Motor neuron (in vitro differentiated cells): Measurements from ENCODE around the gene NINL. TPM values are rescaled to one million over a fixed set of nuclear protein-coding genes. Genes with fewer than 3 reads are reported as not detected.

Experiments used
- ATAC-seq, 8 experiments: fragments of 200-7000 bp; cut with Tn5 transposase; replicated peaks in 6 of 8; 2 replicates each; pipeline ENCODE4 v1.8.0; 2021; ENCODE audit warnings: mild to moderate bottlenecking in 8 of 8, moderate library complexity in 8 of 8
- H3K27ac ChIP-seq, 2 donors: fragments of 250-450 bp; sonication (Bioruptor Pico); 2 replicates each; pipeline ENCODE4 v1.9.0; 2021; ENCODE audit warnings: antibody characterized with exemption in 2 of 2, mild to moderate bottlenecking in 2 of 2, moderate library complexity in 1 of 2
- H3K4me1 ChIP-seq, 2 donors: fragments of 250-450 bp; sonication (Bioruptor Pico); replicated peaks in 1 of 2; 2 replicates each; pipeline ENCODE4 v1.6.1; 2021; ENCODE audit warnings: antibody characterized with exemption in 2 of 2, mild to moderate bottlenecking in 2 of 2, moderate library complexity in 1 of 2
- H3K4me3 ChIP-seq, 5 donors: fragments of 250-450 bp; sonication (Bioruptor Pico); 2 replicates each; pipeline ENCODE4 v1.9.0; 2021; ENCODE audit warnings: antibody characterized with exemption in 5 of 5, mild to moderate bottlenecking in 5 of 5, moderate library complexity in 4 of 5
- WGBS, 10 experiments: fragments of 450-650 bp; shearing (Covaris generic); methylation state at CpG; one replicate each; pipeline ENCODE4 v1.0.0; 2022; 5-methylcytosine and 5-hydroxymethylcytosine counted together
- in situ Hi-C, 9 experiments: fragments of 400-800 bp; cut with MboI; loops; one replicate each; pipeline ENCODE4 v1.15.0; 2021; ENCODE audit warnings: low sequenced_read_pairs in 9 of 9, low pct_unique_long_range_greater_than_20kb in 2 of 9; ENCODE audit not compliant: unreplicated experiment in 9 of 9
- total RNA-seq, 8 experiments: library from RNA; unstranded; fragments of 300-600 nt; gene quantifications; 2 replicates each; pipeline versions ENCODE4 v1.2.3 to v1.2.4, GENCODE V29; 2022

The NINL gene
- total RNA-seq, 8 experiments from 2014 or later = 15.0 to 57.5 (median 18.9) TPM

- Histone ChIP-seq H3K27ac (no peak overlapping the region), H3K4me3 (no peak overlapping the region), H3K4me1 (no peaks in the 10 kb centered on the region)
- in situ Hi-C loops = loop anchor here in 1 of 9 experiments (25.0 kb wide), 1 partner anchor 177 kb away; no protein-coding TSS in a partner anchor
- WGBS, 10 experiments = 78 to 100% (median 98%) methylated on average over 1 to 3 of the region's 3 CpGs; no CpG with 5 or more reads in 2 of the 10 experiments
- no peak for ATAC-seq
Measured at GRCh38 chr20:25439328-25439727, 146.0 kb downstream of the NINL start.

- no peak for ATAC-seq
Measured at GRCh38 chr20:25437153-25437581, 148.2 kb downstream of the NINL start.

GRCh38 chr20:25424536-25424935 lies 160.8 kb downstream of the NINL start:
- WGBS, 10 experiments = 87 to 100% (median 94%) methylated on average over 2 to 3 of the region's 3 CpGs; no CpG with 5 or more reads in 1 of the 10 experiments
- no peak for ATAC-seq
- Histone ChIP-seq H3K4me3 (no peak overlapping the region), H3K27ac (no peak overlapping the region), H3K4me1 (no peaks in the 10 kb centered on the region)
- in situ Hi-C loops = no loop called here

More at GRCh38 chr20:25437153-25437581, 148.2 kb downstream of the NINL start:
- in situ Hi-C loops = loop anchor here in 1 of 9 experiments (25.0 kb wide), 1 partner anchor 175 kb away; no protein-coding TSS in a partner anchor
- no peak overlapping the region for H3K4me3 ChIP-seq
- no peak overlapping the region for H3K27ac ChIP-seq
- WGBS, 10 experiments = 42 to 92% (median 63%) methylated on average over 1 to 4 of the region's 4 CpGs
- no peaks in the 10 kb centered on the region for H3K4me1 ChIP-seq

- no peak overlapping the region for H3K4me3 ChIP-seq
- in situ Hi-C loops = no loop called here
- no peak overlapping the region for H3K27ac ChIP-seq
- no peaks in the 10 kb centered on the region for H3K4me1 ChIP-seq
- 40 to 100% (median 92%) methylated on average over 1 to 4 of the region's 4 CpGs; no CpG with 5 or more reads in 2 of the 10 experiments for WGBS, 10 experiments
- peak in 1 of 8 experiments; percentile 73 for ATAC-seq
Measured at GRCh38 chr20:25422032-25422431, 163.3 kb downstream of the NINL start.

GRCh38 chr20:25421102-25421501 lies 164.2 kb downstream of the NINL start:
- H3K4me3 ChIP-seq = no peak overlapping the region
- no peaks in the 10 kb centered on the region for H3K4me1 ChIP-seq
- H3K27ac ChIP-seq = no peak overlapping the region
- in situ Hi-C loops = no loop called here
- peak in 3 of 8 experiments; percentile 18 to 74 (median 72) for ATAC-seq

GRCh38 chr20:25418776-25419175 lies 166.6 kb downstream of the NINL start:
- 86 to 100% (median 90%) methylated on average over 1 of the region's 1 CpG; no CpG with 5 or more reads in 7 of the 10 experiments for WGBS, 10 experiments
- Histone ChIP-seq H3K4me1 (no peaks in the 10 kb centered on the region), H3K4me3 (no peak overlapping the region), H3K27ac (no peak overlapping the region)
- ATAC-seq = no peak
- in situ Hi-C loops = no loop called here

- Histone ChIP-seq H3K27ac (no peak overlapping the region), H3K4me3 (no peak overlapping the region), H3K4me1 (peaks cover 0 to 6% of the 10 kb centered on the region in 2 donors)
- no peak for ATAC-seq
- in situ Hi-C loops = no loop called here
- WGBS, 10 experiments = 78 to 100% (median 89%) methylated on average over 1 to 5 of the region's 5 CpGs; no CpG with 5 or more reads in 3 of the 10 experiments
Measured at GRCh38 chr20:25408890-25409289, 176.4 kb downstream of the NINL start.

- Histone ChIP-seq H3K4me1 (peaks cover 0 to 6% of the 10 kb centered on the region in 2 donors), H3K27ac (no peak overlapping the region), H3K4me3 (peak overlapping the region; percentile 54 to 91 (median 63))
- WGBS, 10 experiments = 0 to 21% (median 0%) methylated on average over 1 to 4 of the region's 4 CpGs; no CpG with 5 or more reads in 2 of the 10 experiments
- no peak for ATAC-seq
- in situ Hi-C loops = no loop called here
Measured at GRCh38 chr20:25408170-25408547, 177.2 kb downstream of the NINL start.

- Histone ChIP-seq H3K27ac (no peak within 1 kb of the TSS), H3K4me1 (peaks cover 0 to 6% of the 10 kb centered on the region in 2 donors), H3K4me3 (peak within 1 kb of the TSS; percentile 54 to 91 (median 63))
- in situ Hi-C loops = no loop called here
- ATAC-seq = peak; percentile 98 to 99 (median 99)
- 0 to 42% (median 2%) methylated on average over 3 to 19 of the region's 56 CpGs; no CpG with 5 or more reads in 1 of the 10 experiments for WGBS, 10 experiments
Measured at GRCh38 chr20:25407311-25408169, 177.8 kb downstream of the NINL start, which contains the start of gene GINS1. Gene GINS1, plus strand, starts transcription at chr20:25407673. Its CDS starts 148 bp downstream, at chr20:25407821.

Other genes starting within 250 kb of the NINL start
- gene ABHD12, start 194.7 kb downstream of the NINL start, total RNA-seq = 10 to 100 TPM; 23.2 to 79.9 (median 29.6) TPM
- gene GINS1, start 177.9 kb downstream of the NINL start, total RNA-seq = 10 to 100 TPM in 3 of 8 experiments, 1 to 10 TPM in 4, under 1 TPM in 1; 0.71 to 29.1 (median 4.5) TPM
- gene NANP, start 38.5 kb upstream of the NINL start, total RNA-seq = 10 to 100 TPM in 2 of 8 experiments, 1 to 10 TPM in 6; 4.3 to 12.3 (median 5.7) TPM
- gene ZNF337, start 111.3 kb upstream of the NINL start, total RNA-seq = 10 to 100 TPM; 10.0 to 25.0 (median 15.3) TPM